IPS-NIHi7 (cell line): Measurements from ENCODE around the gene MADCAM1.

Experiments used
- DNase-seq: peaks from one replicate; pipeline ENCODE4 v3.0.0; 2012; ENCODE audit warnings: mixed read lengths; ENCODE audit errors: extremely low spot score

MADCAM1 gene

DNA sequence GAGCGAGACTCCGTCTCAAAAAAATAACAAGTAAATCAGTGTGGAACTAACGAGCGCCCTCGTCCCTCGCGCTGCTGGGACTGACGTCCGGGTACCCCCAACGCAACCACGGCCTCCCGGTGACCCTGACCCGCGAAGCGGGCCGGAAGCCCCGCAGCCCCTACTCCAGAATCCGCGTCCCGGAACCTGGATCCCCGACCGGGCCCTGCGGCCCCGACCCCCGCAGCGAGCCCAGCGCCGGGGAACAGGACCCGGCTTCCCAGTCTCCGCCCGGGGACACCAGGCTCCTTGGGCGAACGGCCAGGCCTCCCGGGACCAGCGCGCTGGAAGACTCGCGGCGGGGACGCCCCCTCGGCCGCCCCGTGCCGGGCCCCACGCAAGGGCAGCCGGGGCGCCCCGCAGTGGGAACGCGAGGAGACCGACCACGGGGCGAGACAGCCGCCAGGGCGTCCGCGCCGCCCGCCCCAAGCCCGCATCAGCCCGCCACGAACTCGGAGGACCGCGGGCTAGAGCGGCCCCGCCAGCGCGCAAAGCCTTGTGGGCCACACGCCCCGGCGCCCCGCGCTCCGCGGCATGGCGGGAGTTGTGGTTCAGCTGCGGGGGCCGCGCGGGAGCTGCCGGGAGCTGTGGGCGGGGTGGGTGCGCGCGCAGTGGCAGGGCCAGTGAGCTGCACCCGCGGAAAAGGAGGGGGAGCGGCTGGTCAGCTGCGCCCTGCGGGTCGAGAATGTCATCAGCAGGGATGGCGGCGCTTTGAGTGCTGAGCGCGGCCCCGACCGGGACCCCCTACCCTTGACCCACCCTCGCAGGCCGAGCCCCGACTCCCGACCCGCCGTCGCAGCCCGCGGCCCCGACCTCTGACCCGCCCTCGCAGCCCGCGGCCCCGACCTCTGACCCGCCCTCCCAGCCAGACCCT lies 7.5 kb upstream of the MADCAM1 start:
- DNase-seq, result peak; percentile 95

- no peak for DNase-seq
These were observed 6.7 kb upstream of the MADCAM1 start for GRCh38 chr19:489418-490196.

DNA sequence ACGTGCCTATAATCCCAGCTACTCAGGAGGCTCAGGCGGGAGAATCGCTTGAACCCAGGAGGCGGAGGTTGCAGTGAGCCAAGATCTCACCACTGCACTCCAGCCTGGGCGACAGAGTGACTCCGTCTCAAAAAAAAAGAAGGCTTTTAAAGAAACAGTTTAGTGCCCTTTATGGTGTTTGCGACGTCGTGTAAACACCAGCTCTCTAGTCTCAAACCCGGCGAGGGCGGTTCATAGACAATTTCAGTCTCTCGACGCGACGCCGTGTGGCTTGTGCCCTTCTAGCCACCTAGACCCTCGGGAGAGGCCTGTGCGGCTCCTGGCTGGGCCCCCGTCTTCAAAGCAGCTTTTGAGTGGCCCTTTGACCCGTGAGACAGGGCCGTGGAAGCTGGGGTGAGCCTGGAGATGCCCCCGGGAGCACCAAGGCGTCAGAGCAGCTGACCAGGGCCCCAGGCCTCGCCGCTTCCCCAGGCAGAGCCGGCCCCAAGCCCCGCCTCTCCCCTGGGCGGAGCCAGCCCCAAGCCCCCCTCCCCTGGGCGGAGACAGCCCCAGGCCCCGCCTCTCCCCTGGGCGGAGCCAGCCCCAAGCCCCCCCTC lies 5.0 kb upstream of the MADCAM1 start:
- DNase-seq, result peak; percentile 53

DNA sequence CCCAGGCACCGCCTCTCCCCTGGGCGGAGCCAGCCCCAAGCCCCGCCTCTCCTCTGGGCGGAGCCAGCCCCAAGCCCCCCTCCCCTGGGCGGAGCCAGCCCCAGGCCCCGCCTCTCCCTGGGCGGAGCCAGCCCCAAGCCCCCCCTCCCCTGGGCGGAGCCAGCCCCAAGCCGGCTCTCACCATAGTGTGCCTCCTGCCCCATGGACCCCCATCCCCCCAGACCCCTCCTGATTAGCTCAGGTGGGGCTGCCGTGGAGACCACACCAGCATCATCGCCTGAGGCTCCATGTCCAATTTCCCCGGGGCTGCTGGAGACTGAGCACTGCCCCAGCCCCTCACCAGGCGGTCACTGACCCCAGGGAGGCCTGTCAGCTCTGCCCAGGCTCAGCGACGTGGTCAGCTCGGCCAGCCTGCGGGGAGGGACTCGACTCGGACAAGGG lies 4.2 kb upstream of the MADCAM1 start:
- no peak for DNase-seq

- no peak for DNase-seq
These were observed 2.7 kb upstream of the MADCAM1 start for GRCh38 chr19:493391-494170.

DNA sequence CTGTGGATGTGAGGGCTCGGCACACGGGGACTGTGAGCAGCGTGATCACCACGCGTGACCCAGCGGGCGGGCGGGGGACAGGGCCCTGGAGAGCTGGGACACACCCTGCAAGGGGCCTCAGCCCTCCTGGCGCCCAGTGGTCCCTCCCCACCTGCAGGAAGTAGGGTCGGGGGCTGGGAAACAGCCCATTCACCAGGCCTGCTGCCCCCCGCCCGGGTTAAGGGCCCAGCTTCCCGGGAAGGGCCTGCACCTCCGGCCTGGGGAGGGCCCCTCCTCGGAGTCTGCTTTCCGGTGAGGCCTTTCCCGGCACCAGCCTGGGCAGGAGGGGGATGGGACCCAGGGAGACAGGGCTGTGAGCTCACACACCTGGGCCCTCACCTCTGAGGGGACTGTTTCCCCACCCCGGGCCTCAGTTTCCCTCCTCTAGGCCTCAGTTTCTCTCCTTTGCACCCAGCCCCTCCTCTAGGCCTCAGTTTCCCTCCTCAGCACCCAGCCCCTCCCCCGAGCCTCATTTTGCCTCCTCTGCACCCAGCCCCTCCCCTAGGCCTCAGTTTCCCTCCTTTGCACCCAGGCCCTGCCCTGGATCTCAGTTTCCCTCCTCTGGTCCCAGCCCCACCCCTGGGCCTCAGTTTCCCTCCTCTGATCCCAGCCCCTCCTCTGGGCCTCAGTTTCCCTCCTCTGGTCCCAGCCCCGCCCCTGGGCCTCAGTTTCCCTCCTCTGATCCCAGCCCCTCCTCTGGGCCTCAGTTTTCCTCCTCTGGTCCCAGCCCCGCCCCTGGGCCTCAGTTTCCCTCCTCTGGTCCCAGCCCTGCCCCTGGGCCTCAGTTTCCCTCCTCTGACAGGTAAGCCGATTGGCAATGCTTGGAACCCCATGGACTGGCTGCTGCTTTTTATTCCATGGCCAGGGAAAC lies 1.9 kb upstream of the MADCAM1 start:
- DNase-seq, result peak; percentile 20

- no peak for DNase-seq
These were observed 1.2 kb upstream of the MADCAM1 start for GRCh38 chr19:495081-495401.

GRCh38 chr19:495402-496111 lies 729 bp upstream of the MADCAM1 start:
- peak; percentile 68 for DNase-seq

DNA sequence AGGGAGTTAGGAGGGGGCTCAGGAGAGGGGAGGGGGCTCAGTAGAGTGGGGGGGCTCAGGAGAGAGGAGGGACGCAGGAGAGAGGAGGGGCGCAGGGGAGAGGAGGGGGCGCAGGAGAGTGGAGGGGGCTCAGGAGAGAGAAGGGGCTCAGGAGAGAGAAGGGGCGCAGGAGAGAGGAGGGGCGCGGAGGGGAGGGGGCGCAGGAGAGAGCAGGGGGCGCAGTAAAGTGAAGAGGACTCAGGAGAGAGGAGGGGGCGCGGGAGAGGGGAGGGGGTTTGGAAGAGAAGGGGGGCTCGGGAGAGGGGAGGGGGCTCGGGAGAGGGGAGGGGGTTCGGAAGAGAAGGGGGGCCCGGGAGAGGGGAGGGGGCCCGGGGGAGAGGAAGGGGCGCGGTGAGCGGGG lies 700 bp downstream of the MADCAM1 start:
- DNase-seq, result no peak

DNA sequence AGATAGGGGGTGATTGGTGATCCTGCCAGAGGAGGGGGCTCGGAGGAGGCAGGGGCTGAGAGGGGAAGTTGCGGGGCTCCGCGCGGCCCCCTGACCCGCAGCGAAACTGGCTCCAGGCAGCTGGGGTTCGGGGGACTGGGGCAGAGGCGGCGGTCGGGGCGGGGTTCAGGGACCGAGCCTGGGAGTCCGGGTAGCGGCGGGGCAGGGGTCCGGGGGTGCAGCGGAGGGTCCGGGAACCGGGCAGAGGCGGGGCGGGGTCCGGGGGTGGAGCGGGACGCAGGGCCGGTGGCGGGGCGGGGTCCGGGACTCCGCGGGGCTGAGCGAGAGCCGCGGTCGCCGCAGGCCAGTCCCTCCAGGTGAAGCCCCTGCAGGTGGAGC lies 1.2 kb downstream of the MADCAM1 start:
- peak; percentile 24 for DNase-seq

DNA sequence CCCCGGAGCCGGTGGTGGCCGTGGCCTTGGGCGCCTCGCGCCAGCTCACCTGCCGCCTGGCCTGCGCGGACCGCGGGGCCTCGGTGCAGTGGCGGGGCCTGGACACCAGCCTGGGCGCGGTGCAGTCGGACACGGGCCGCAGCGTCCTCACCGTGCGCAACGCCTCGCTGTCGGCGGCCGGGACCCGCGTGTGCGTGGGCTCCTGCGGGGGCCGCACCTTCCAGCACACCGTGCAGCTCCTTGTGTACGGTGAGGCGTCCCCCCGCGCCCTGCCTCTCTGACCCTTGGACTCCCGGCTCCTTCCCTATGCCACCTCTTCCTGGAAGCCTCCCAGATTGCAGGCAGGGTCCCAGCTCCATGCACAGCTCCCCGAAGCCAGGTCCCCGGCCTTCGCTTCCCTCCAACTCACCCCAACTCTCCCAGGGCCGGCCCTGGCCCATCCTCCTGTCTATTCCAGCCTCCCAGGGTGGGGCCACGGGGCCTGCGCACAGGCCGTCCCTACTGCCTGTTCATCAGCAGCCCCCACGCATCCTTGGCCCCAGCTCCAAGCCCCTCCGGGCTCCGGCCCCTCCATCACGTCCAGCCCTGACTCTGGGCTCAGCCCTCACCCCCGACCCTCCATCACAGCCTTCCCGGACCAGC lies 1.7 kb downstream of the MADCAM1 start:
- DNase-seq, result peak; percentile 10

- DNase-seq, result peak; percentile 18
These were observed 2.2 kb downstream of the MADCAM1 start for GRCh38 chr19:498511-498891.

DNA sequence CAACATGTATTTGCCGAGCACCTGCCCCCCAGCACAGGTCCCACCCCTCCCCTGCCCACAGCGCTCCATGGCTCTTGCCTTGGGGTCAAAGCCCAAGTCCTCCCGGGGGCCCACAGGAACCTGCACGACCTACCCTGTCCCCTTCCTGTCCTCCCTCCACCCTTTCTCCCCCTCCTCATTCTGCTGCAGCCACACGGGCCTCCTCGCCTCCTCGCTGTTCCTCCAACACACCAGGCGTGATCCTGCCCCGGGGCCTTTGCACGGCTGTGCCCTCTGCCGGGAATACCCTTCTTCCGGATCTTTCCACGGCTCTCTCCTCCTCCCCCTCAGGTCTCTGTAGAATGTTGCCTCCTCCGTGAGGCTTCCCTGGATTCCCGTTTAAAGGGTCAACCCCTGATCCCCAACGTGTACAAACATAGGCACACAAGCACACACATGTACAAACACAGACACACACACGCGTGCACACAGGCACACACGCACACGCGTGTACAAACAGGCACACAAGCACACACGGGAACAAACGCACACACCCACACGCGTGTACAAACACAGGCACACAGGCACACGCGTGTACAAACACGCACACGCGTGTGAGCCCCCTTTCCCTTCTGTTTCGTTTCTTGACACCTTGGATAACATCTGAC lies 2.8 kb downstream of the MADCAM1 start:
- no peak for DNase-seq

- no peak for DNase-seq
These were observed 5.4 kb downstream of the MADCAM1 start for GRCh38 chr19:501646-502045.

GRCh38 chr19:504616-505015 lies 8.3 kb downstream of the MADCAM1 start:
- DNase-seq, result no peak

GRCh38 chr19:506404-507285 lies 10.4 kb downstream of the MADCAM1 start:
- DNase-seq, result peak; percentile 93

DNA sequence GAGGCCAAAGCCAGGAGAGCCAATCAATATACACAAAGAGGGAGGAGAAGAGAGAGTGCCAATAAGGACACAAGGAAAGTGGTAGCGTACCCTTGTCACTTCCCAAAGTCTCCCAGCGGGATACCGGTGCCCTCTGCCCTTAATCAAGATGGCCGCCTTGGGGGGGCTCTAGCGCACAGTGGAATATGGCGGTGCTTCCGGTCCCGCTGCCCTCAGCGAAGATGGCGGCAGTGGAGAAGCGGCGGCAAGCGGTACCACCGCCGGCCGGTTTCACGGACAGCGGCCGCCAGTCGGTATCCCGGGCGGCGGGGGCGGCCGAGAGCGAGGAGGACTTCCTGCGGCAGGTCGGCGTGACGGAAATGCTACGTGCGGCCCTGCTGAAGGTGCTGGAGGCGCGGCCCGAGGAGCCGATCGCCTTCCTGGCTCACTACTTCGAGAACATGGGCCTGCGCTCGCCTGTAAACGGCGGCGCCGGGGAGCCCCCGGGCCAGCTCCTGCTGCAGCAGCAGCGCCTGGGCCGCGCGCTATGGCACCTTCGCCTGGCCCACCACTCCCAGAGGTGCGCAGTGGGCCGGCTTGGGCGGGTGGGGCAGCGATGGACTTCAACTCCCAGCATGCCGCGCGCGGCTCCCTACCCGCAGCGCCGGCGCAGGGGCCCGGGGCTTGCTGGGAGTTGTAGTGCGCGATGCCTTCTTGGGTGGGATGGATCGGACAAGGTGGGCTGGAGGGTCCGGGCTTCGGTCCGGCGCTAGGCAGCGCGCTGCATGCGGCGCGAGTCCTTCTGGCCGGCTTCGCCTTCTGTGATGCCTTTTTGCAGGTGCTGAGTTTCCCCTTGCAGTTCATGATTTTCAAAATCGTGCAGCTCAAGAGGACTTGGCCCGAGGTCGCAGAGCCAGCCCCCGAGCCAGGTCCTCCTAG lies 11.3 kb downstream of the MADCAM1 start, which contains the start of gene TPGS1:
TSS of gene TPGS1 (plus strand) at position 212 of the 918 bp plus-strand sequence. CDS start at position 222, 10 bp downstream.
- DNase-seq, result peak; percentile 79
